ENCODE results near the gene CHST1. TPM values are rescaled to one million over a fixed set of nuclear protein-coding genes. Genes with fewer than 3 reads are reported as not detected.
A peak's percentile ranks its signal among the peaks of the same experiment; 100 is the strongest.

Gene CHST1
- total RNA-seq, 1 donor from 2014 or later: 4.9 TPM

DNA sequence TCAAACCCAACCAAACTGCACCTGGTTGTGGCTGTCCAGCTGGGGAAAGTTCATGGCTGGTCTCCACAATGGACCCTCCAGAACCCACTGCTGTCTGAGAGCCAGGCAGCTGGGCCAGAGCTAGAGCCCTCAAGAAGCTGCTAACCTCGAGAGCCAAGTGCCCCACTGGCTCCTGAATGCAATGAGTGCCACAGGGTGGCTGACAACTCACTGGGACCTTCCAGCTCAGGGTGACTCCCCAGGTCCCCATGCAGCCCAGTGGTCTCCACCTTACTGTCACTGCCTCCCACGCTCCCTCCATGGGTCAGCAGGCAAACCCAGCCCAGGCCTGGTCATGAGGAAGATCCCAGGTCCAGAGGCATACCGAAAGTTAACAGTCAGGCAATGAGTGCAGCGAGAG, 8.0 kb upstream of the CHST1 start:
- TF ChIP-seq, protein P1, sequence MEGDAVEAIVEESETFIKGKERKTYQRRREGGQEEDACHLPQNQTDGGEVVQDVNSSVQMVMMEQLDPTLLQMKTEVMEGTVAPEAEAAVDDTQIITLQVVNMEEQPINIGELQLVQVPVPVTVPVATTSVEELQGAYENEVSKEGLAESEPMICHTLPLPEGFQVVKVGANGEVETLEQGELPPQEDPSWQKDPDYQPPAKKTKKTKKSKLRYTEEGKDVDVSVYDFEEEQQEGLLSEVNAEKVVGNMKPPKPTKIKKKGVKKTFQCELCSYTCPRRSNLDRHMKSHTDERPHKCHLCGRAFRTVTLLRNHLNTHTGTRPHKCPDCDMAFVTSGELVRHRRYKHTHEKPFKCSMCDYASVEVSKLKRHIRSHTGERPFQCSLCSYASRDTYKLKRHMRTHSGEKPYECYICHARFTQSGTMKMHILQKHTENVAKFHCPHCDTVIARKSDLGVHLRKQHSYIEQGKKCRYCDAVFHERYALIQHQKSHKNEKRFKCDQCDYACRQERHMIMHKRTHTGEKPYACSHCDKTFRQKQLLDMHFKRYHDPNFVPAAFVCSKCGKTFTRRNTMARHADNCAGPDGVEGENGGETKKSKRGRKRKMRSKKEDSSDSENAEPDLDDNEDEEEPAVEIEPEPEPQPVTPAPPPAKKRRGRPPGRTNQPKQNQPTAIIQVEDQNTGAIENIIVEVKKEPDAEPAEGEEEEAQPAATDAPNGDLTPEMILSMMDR (IDR thresholded peaks at IDR 0.05): no peak
- H3K27me3 ChIP-seq: no peaks in the 10 kb centered on the region
- intact Hi-C loops (cut with DNase I): no loop called here
- H3K4me1 ChIP-seq: no peaks in the 10 kb centered on the region
- DNase-seq (no peak), ATAC-seq (no peak)
- H3K4me3 ChIP-seq: no peak overlapping the region
- H3K36me3 ChIP-seq: no peaks in the 10 kb centered on the region
- no peaks in the 10 kb centered on the region for H3K9me3 ChIP-seq
- H3K27ac ChIP-seq: no peak overlapping the region

DNA sequence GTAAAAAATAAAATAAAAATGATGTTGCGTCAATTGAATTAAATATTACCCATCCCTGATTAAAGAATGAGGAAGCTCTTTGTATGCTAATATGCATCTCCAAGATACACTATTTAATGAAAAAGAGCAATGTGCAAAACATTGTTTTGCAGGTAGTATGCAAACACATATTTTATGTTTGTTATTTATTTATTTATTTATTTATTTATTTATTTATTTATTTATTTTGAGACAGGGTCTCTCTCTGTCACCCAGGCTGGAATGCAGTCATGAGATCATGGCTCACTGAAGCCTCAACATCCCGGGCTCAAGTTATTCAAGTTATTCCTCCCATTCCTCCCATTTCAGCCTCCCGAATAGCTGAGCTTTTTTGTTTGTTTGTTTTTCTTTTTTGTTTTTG, 7.2 kb upstream of the CHST1 start:
- ATAC-seq (no peak), DNase-seq (no peak)
- Histone ChIP-seq H3K9me3 (no peaks in the 10 kb centered on the region), H3K27me3 (no peaks in the 10 kb centered on the region), H3K4me1 (no peaks in the 10 kb centered on the region), H3K27ac (no peak overlapping the region), H3K4me3 (no peak overlapping the region), H3K36me3 (no peaks in the 10 kb centered on the region)
- intact Hi-C loops (cut with DNase I): no loop called here
- TF ChIP-seq, protein P1 (IDR thresholded peaks at IDR 0.05): no peak

DNA sequence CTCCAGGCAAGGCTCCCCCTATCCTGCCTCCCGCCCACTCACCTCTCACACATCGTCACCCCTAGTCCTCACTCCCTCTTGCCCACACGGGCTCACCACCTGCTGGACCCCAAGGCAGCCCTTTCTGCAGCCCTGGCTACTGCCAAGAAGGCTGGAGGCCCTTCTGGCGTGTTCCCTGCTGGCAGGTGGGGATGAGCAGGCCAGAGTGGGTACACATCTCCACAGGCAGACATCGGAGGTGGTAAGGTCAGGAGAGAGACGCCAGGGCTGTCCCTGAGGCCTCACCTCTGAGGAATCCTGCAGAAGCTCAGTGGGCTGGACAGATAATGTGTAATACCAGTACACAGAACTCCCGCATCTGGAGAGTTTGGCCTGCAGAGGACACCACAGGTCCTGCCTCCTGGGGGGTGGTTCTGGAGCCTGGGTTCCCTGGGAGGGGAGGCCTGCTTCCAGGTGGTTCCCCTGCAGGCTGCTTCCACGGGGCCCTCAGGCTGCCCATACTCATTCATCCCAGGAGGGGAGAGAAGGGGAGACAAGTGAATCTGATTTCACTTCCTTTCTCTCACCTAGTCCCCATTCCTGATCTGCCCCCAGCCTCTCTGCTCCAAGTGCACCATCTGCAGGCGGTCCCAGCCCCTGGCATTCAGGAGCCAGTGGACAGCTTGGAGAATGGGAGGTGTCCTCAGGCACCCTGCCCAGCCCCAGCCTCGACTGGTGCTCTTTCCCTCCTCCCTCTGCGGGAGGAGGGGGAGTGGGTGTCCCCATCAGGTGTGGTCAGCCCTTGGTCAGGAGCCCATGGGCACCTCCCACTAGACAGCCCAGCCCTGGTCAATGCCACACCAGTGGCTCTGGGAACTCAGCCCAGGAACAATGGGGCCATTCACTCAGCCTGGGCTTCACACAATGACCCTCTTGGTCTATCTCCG, 6.1 kb upstream of the CHST1 start:
- no peaks in the 10 kb centered on the region for H3K4me1 ChIP-seq
- no peak overlapping the region for H3K27ac ChIP-seq
- no peak for DNase-seq
- TF ChIP-seq, protein P1 (IDR thresholded peaks at IDR 0.05): no peak
- intact Hi-C loops (cut with DNase I): no loop called here
- H3K4me3 ChIP-seq: no peak overlapping the region
- peak; percentile 5 for ATAC-seq
- no peaks in the 10 kb centered on the region for H3K9me3 ChIP-seq
- H3K36me3 ChIP-seq: no peaks in the 10 kb centered on the region
- H3K27me3 ChIP-seq: peaks cover 8% of the 10 kb centered on the region

DNA sequence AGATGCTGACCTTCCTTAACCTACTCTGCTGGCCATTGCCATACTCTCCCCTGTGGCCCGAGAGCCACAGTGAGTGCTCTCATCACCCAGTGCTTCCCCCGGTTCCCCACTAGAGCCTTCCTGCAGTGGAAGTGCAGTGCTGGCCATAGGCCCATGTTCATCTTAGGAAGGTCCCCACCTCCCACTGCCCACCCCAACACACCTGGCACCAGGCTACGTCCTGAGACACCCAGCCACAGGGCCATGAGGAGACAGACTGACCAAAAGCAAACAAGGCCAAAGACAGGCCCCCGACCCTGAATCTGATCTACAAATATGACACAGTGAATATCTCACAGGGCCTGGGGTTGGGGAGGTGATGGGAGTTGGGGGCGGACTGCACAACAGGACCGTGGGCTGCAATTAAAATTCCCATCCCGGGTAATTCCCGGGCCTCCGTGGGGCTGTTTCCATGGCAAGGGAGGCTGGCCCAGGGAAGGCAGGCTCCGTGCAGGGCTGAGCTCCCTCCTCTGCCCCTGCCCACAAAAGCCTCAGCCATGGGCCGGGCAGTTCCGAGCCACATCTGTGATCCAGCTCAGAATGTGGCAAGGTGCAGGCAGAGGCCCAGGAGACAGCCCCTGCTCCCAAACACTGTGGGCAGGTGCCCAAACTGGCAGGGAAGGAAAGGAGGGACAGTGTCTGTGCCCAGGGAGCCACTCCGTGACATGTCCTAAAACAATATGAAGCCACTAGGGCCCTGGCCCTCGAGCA, 5.1 kb upstream of the CHST1 start:
- Histone ChIP-seq H3K36me3 (no peaks in the 10 kb centered on the region), H3K4me1 (no peaks in the 10 kb centered on the region), H3K4me3 (no peak overlapping the region), H3K27me3 (peaks cover 8% of the 10 kb centered on the region), H3K9me3 (no peaks in the 10 kb centered on the region), H3K27ac (no peak overlapping the region)
- DNase-seq (no peak), ATAC-seq (no peak)
- TF ChIP-seq, protein P1 (IDR thresholded peaks at IDR 0.05): no peak
- intact Hi-C loops (cut with DNase I): no loop called here

DNA sequence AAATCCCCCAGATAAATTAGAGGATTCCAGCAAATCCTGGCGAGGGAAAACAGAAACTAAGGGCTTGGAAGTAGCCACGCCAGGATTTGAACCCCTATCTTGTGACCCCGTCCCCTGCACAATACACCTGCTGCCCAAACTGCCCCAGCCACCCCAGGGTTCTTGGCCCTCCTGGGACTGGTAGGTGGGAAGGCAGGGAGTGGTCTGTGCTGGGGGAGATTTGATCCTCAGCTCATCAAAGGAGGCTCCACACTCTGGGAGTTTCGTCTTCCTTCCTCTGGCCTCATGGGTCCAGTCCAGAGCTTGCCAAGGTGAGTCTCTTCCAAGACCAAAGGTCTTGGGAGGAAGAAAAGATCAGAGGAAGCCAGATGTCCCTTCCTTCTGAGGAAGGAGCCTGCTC, 4.5 kb upstream of the CHST1 start:
- Histone ChIP-seq H3K4me3 (no peak overlapping the region), H3K27me3 (peaks cover 8% of the 10 kb centered on the region), H3K4me1 (no peaks in the 10 kb centered on the region), H3K9me3 (no peaks in the 10 kb centered on the region), H3K36me3 (no peaks in the 10 kb centered on the region), H3K27ac (no peak overlapping the region)
- no peak for DNase-seq
- intact Hi-C loops (cut with DNase I): loop anchor here (10.0 kb wide), 1 partner anchor 295 kb away; no protein-coding TSS in a partner anchor
- no peak for ATAC-seq
- TF ChIP-seq, protein P1 (IDR thresholded peaks at IDR 0.05): no peak
